ENCODE measurements around the gene PITPNB. TPM values are rescaled to one million over a fixed set of nuclear protein-coding genes. Genes with fewer than 3 reads are reported as not detected.

Gene PITPNB
- total RNA-seq, 1 donor from 2014 or later, result 86.6 TPM

GRCh38 chr22:27846910-27847309, 72.1 kb downstream of the PITPNB start:
- H3K27me3 Mint-ChIP-seq (ENCODE audit: unreplicated experiment), result no peaks in the 10 kb centered on the region
- H3K27ac Mint-ChIP-seq (ENCODE audit: unreplicated experiment), result peak overlapping the region; percentile 35
- peaks cover 22% of the 10 kb centered on the region for H3K36me3 Mint-ChIP-seq (ENCODE audit: unreplicated experiment)
- no peak overlapping the region for H3K4me3 Mint-ChIP-seq (ENCODE audit: unreplicated experiment)
- no peaks in the 10 kb centered on the region for H3K9me3 Mint-ChIP-seq (ENCODE audit: unreplicated experiment)
- TF ChIP-seq CTCF (IDR thresholded peaks at IDR 0.05), result no peak
- H3K4me1 Mint-ChIP-seq (ENCODE audit: unreplicated experiment), result peaks cover 81% of the 10 kb centered on the region
- DNase-seq (ENCODE audit: extremely low spot score, unreplicated experiment), result peak; percentile 21

- no peaks in the 10 kb centered on the region for H3K27me3 Mint-ChIP-seq (ENCODE audit: unreplicated experiment)
- peaks cover 18% of the 10 kb centered on the region for H3K36me3 Mint-ChIP-seq (ENCODE audit: unreplicated experiment)
- H3K9me3 Mint-ChIP-seq (ENCODE audit: unreplicated experiment), result no peaks in the 10 kb centered on the region
- TF ChIP-seq CTCF (IDR thresholded peaks at IDR 0.05), result no peak
- H3K27ac Mint-ChIP-seq (ENCODE audit: unreplicated experiment), result peak overlapping the region; percentile 35
- H3K4me3 Mint-ChIP-seq (ENCODE audit: unreplicated experiment), result no peak overlapping the region
- peaks cover 76% of the 10 kb centered on the region for H3K4me1 Mint-ChIP-seq (ENCODE audit: unreplicated experiment)
- DNase-seq (ENCODE audit: extremely low spot score, unreplicated experiment), result peak; percentile 7
Observed at GRCh38 chr22:27846248-27846757, 72.8 kb downstream of the PITPNB start.

- Mint-ChIP-seq H3K9me3 (ENCODE audit: unreplicated experiment) (no peaks in the 10 kb centered on the region), H3K27ac (ENCODE audit: unreplicated experiment) (peak overlapping the region; percentile 67), H3K36me3 (ENCODE audit: unreplicated experiment) (peaks cover 14% of the 10 kb centered on the region), H3K27me3 (ENCODE audit: unreplicated experiment) (no peaks in the 10 kb centered on the region), H3K4me3 (ENCODE audit: unreplicated experiment) (no peak overlapping the region), H3K4me1 (ENCODE audit: unreplicated experiment) (peaks cover 70% of the 10 kb centered on the region)
- TF ChIP-seq CTCF (IDR thresholded peaks at IDR 0.05), result no peak
- peak; percentile 56 for DNase-seq (ENCODE audit: extremely low spot score, unreplicated experiment)
Observed at GRCh38 chr22:27845644-27846043, 73.4 kb downstream of the PITPNB start.

GRCh38 chr22:27844656-27845591, 74.1 kb downstream of the PITPNB start:
- peak; percentile 81 for DNase-seq (ENCODE audit: extremely low spot score, unreplicated experiment)
- TF ChIP-seq CTCF (IDR thresholded peaks at IDR 0.05), result no peak
- Mint-ChIP-seq H3K27me3 (ENCODE audit: unreplicated experiment) (no peaks in the 10 kb centered on the region), H3K4me3 (ENCODE audit: unreplicated experiment) (no peak overlapping the region), H3K9me3 (ENCODE audit: unreplicated experiment) (no peaks in the 10 kb centered on the region), H3K36me3 (ENCODE audit: unreplicated experiment) (peaks cover 11% of the 10 kb centered on the region), H3K27ac (ENCODE audit: unreplicated experiment) (peak overlapping the region; percentile 67), H3K4me1 (ENCODE audit: unreplicated experiment) (peaks cover 64% of the 10 kb centered on the region)

- Mint-ChIP-seq H3K36me3 (ENCODE audit: unreplicated experiment) (peaks cover 11% of the 10 kb centered on the region), H3K4me1 (ENCODE audit: unreplicated experiment) (peaks cover 61% of the 10 kb centered on the region), H3K27ac (ENCODE audit: unreplicated experiment) (no peak overlapping the region), H3K27me3 (ENCODE audit: unreplicated experiment) (no peaks in the 10 kb centered on the region), H3K4me3 (ENCODE audit: unreplicated experiment) (no peak overlapping the region), H3K9me3 (ENCODE audit: unreplicated experiment) (no peaks in the 10 kb centered on the region)
- peak; percentile 36 for DNase-seq (ENCODE audit: extremely low spot score, unreplicated experiment)
- no peak for TF ChIP-seq CTCF (IDR thresholded peaks at IDR 0.05)
Observed at GRCh38 chr22:27844256-27844655, 74.8 kb downstream of the PITPNB start.

Measured in osteocyte (in vitro differentiated cells).